ENCODE data around the gene ARGFX. TPM values are rescaled to one million over a fixed set of nuclear protein-coding genes. Genes with fewer than 3 reads are reported as not detected.

ARGFX gene
- total RNA-seq, 1 donor from 2014 or later, result not detected

DNA sequence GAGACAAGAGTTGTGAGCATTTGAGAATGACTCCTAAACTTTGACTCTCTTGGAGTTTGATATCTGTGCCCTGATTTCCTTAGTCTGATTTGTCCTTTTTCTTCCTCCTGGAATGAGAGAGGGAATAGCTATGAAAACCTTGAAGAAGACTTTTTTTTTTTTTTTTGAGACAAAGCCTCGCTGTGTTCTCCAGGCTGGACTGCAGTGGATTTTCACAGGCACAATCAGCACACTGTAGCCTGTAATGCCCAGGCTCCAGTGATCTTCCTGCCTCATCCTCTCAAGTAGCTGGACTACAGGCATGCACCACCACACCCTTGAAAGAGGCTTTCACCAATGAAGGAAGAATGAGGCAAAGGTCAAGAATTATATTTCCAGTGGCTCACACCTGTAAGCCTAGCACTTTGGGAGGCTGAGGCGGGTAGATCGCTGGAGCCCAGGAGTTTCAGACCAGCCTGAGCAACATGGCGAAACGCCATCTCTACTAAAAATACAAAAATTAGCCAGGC is 10.3 kb upstream of the ARGFX start:
- peaks cover 4% of the 10 kb centered on the region for H3K27me3 Mint-ChIP-seq (ENCODE audit: unreplicated experiment)
- no peaks in the 10 kb centered on the region for H3K36me3 Mint-ChIP-seq (ENCODE audit: unreplicated experiment)
- DNase-seq, result no peak
- TF ChIP-seq, protein P1, sequence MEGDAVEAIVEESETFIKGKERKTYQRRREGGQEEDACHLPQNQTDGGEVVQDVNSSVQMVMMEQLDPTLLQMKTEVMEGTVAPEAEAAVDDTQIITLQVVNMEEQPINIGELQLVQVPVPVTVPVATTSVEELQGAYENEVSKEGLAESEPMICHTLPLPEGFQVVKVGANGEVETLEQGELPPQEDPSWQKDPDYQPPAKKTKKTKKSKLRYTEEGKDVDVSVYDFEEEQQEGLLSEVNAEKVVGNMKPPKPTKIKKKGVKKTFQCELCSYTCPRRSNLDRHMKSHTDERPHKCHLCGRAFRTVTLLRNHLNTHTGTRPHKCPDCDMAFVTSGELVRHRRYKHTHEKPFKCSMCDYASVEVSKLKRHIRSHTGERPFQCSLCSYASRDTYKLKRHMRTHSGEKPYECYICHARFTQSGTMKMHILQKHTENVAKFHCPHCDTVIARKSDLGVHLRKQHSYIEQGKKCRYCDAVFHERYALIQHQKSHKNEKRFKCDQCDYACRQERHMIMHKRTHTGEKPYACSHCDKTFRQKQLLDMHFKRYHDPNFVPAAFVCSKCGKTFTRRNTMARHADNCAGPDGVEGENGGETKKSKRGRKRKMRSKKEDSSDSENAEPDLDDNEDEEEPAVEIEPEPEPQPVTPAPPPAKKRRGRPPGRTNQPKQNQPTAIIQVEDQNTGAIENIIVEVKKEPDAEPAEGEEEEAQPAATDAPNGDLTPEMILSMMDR (IDR thresholded peaks at IDR 0.05; ENCODE audit: partially characterized antibody, unreplicated experiment), result no peak
- no peak overlapping the region for H3K27ac Mint-ChIP-seq (ENCODE audit: unreplicated experiment)
- H3K4me1 Mint-ChIP-seq (ENCODE audit: low read depth, unreplicated experiment), result no peaks in the 10 kb centered on the region
- H3K4me3 Mint-ChIP-seq (ENCODE audit: unreplicated experiment), result no peak overlapping the region
- H3K9me3 Mint-ChIP-seq (ENCODE audit: unreplicated experiment), result no peaks in the 10 kb centered on the region

- no peak overlapping the region for H3K4me3 Mint-ChIP-seq (ENCODE audit: unreplicated experiment)
- no peak for DNase-seq
- peaks cover 4% of the 10 kb centered on the region for H3K27me3 Mint-ChIP-seq (ENCODE audit: unreplicated experiment)
- TF ChIP-seq, protein P1 (IDR thresholded peaks at IDR 0.05; ENCODE audit: partially characterized antibody, unreplicated experiment), result no peak
- H3K36me3 Mint-ChIP-seq (ENCODE audit: unreplicated experiment), result no peaks in the 10 kb centered on the region
- no peaks in the 10 kb centered on the region for H3K4me1 Mint-ChIP-seq (ENCODE audit: low read depth, unreplicated experiment)
- no peaks in the 10 kb centered on the region for H3K9me3 Mint-ChIP-seq (ENCODE audit: unreplicated experiment)
- H3K27ac Mint-ChIP-seq (ENCODE audit: unreplicated experiment), result no peak overlapping the region
Measured at GRCh38 chr3:121562148-121562547, 5.6 kb upstream of the ARGFX start.

DNA sequence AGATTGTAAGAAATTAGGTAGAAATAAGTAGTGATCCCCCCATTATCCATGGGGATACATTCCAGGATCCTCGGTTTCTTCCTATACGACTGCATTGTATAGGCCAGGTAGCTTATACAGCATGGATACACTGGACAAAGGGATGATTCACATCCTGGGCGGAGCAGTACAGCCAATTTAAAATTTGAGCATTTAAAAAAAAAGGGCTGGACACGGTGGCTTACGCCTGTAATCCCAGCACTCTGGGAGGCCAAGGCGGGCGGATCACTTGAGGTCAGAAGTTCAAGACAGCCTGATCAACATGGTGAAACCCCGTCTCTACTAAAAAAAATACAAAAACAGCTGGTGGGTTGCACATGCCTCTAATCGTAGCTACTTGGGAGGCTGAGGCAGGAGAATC is 976 bp upstream of the ARGFX start:
- TF ChIP-seq, protein P1 (IDR thresholded peaks at IDR 0.05; ENCODE audit: partially characterized antibody, unreplicated experiment), result no peak
- Mint-ChIP-seq H3K27ac (ENCODE audit: unreplicated experiment) (no peak overlapping the region), H3K27me3 (ENCODE audit: unreplicated experiment) (peaks cover 2% of the 10 kb centered on the region), H3K4me3 (ENCODE audit: unreplicated experiment) (no peak overlapping the region), H3K9me3 (ENCODE audit: unreplicated experiment) (peaks cover 1% of the 10 kb centered on the region), H3K36me3 (ENCODE audit: unreplicated experiment) (no peaks in the 10 kb centered on the region), H3K4me1 (ENCODE audit: low read depth, unreplicated experiment) (no peaks in the 10 kb centered on the region)
- DNase-seq, result no peak

GRCh38 chr3:121574449-121574848 is 6.7 kb downstream of the ARGFX start:
- TF ChIP-seq, protein P1 (IDR thresholded peaks at IDR 0.05; ENCODE audit: partially characterized antibody, unreplicated experiment), result no peak
- H3K27ac Mint-ChIP-seq (ENCODE audit: unreplicated experiment), result no peak overlapping the region
- no peak overlapping the region for H3K4me3 Mint-ChIP-seq (ENCODE audit: unreplicated experiment)
- H3K36me3 Mint-ChIP-seq (ENCODE audit: unreplicated experiment), result no peaks in the 10 kb centered on the region
- H3K4me1 Mint-ChIP-seq (ENCODE audit: low read depth, unreplicated experiment), result no peaks in the 10 kb centered on the region
- no peaks in the 10 kb centered on the region for H3K27me3 Mint-ChIP-seq (ENCODE audit: unreplicated experiment)
- DNase-seq, result no peak
- no peaks in the 10 kb centered on the region for H3K9me3 Mint-ChIP-seq (ENCODE audit: unreplicated experiment)

- no peaks in the 10 kb centered on the region for H3K4me1 Mint-ChIP-seq (ENCODE audit: low read depth, unreplicated experiment)
- no peak overlapping the region for H3K4me3 Mint-ChIP-seq (ENCODE audit: unreplicated experiment)
- H3K27ac Mint-ChIP-seq (ENCODE audit: unreplicated experiment), result no peak overlapping the region
- no peaks in the 10 kb centered on the region for H3K36me3 Mint-ChIP-seq (ENCODE audit: unreplicated experiment)
- DNase-seq, result no peak
- H3K9me3 Mint-ChIP-seq (ENCODE audit: unreplicated experiment), result no peaks in the 10 kb centered on the region
- TF ChIP-seq, protein P1 (IDR thresholded peaks at IDR 0.05; ENCODE audit: partially characterized antibody, unreplicated experiment), result no peak
- no peaks in the 10 kb centered on the region for H3K27me3 Mint-ChIP-seq (ENCODE audit: unreplicated experiment)
Measured at GRCh38 chr3:121581691-121582090, 13.9 kb downstream of the ARGFX start.
